GM19351 (cell line): ENCODE results near the gene THADA.
"Not testable (repeated sequence)": the region's sequence is repeated elsewhere in the genome, so short reads cannot be mapped to it uniquely, and the experiment has no call there.

Experiments
- ATAC-seq: cut with Tn5 transposase; IDR thresholded peaks from one replicate; pipeline ENCODE4 v1.9.1; 2021; ENCODE audit warnings: mild to moderate bottlenecking, moderate library complexity; ENCODE audit not compliant: unreplicated experiment

The THADA gene

GRCh38 chr2:43288417-43289305 is 307.2 kb downstream of the THADA start:
- no peak for ATAC-seq

GRCh38 chr2:43285987-43286386 is 309.9 kb downstream of the THADA start:
- no peak for ATAC-seq

GRCh38 chr2:43284967-43285366 is 310.9 kb downstream of the THADA start:
- no peak for ATAC-seq

DNA sequence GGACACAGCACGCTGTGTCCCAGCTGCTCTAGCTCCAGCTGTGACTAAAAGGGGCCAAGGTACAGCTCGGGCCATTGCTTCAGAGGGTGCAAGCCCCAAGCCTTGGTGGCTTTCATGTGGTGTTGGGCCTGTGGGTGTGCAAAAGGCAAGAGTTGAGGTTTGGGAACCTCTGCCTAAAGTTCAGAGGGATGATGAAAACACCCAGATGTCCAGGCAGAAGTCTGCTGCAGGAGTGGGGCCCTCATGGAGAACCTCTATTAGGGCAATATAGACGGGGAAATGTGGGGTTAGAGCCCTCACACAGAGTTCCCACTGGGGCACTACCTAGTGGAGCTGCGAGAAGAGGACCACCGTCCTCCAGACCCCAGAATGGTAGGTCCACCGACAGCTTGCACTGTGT is 311.5 kb downstream of the THADA start:
- ATAC-seq, result not testable (repeated sequence)

GRCh38 chr2:43280994-43281393 is 314.8 kb downstream of the THADA start:
- ATAC-seq, result no peak

DNA sequence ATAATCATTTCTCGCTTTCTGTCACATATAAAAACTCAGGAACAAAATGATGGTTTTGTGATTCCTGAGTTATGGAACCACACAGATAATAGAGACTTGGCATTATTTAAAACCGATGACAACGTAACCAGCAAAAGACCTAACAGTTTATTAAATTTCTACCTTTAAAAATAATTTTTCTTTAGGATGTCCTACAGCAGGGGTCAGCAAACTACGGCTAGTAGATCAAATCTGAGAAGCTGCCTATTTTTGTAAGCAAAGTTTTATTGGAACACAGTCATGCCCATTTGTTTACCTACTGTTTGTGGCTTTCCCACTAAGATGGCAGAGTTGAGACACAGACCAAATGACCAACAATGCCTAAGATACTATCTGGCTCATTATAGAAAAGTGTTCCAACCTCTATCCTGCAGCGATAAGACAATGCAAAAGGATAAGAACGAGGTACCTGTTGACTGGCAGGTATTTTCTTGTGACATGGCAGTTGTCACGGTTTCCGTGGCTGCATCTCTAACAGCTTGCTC is 316.5 kb downstream of the THADA start:
- no peak for ATAC-seq

DNA sequence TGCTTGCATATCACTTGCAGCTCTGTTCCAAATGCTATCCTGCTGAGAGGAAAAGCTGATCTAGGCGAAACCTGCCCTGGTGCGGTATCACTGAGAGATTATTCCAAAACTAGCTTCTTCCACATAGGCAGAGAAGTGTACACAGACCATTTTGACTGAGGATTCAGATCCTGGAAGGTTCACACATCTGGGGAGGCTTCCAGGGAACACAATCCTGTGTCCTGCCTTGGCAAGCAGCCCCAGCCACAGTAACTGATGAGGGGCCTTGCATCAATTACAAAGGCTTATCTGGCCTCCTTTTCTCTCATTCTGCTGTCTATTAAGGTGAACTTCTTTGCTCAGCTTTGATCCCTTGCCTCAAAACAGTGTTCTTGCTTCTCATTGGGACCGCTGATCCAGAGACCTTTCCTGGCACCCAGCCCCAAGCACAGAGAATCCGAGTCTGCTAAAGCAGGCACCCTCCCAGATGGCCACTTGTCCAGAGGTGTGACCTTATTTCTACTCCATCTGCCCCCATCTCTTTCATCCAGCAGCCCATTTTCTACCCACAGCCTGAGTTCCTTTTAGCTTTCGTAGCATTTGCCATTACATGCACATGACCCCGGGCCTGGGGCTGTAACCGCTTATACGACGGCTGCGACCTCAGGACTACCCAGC is 317.1 kb downstream of the THADA start:
- no peak for ATAC-seq

DNA sequence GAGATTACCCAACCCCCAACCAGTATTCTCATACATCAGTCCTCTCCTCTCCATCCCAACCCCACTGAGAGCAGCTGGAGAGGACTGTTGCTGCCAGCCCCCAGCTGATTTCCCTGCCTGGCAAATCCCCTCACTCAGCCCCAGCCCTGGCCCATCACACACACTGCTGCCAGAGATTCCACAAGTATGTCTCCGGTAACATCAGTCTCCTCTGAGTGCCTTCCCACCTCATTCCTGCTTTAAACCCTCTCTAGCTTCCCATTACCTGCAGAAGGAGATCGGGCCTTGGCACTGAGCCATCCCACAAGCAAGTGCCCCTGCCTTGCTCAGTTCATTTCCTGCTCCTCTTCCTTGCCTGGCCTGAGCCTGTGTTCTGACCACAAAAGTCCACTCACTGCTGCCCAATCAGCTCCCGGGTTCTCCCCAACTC is 318.9 kb downstream of the THADA start:
- no peak for ATAC-seq

DNA sequence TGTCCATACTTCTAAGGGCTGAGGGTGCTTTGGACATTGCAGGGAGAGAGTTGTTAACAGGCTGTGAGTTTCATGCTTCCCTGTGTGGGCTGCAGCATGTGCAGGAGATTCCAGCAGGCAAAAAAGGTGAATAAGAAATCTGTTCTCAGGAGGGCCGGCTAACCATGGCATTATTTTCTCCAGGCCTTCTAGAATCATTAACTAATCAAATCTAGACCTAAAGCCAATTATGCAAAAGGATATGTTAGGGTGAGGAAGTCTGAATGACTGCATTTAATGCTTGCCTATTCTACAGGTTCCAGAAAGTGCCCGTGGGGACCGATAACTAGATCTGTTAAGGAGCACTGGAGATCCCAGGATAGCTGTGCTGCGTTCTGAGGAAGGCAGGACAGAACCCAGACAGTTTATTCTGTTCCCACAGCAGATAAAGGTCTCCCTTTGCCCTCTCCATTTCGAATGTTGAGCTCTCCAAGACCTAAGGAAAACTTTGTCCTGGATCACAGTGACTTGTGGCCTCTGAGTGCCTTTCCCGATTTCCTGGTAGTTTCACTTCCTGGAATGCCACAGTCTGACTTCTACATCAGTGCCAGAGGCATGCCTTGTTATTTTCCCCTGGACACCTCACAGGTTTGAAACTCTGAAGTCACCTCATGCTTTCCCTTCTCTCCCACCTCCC is 319.4 kb downstream of the THADA start:
- no peak for ATAC-seq

DNA sequence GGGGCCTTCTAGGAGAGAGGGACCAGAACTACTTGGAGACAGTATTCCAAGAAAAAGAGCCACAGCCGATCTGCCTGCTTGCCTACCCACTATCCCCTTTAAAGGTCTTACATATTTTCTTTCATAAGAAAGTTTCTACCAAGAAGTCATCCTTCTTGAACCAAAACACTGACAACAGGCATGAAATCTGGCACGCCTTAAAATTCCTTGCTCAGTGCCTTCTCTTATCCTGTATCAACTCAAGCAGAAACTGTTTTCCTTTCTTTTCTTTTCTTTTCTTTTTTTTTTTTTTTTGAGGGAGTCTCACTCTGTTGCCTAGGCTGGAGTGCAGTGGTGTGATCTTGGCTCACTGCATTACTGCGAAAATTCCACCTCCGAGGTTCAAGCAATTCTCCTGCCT is 321.1 kb downstream of the THADA start:
- ATAC-seq, result no peak

DNA sequence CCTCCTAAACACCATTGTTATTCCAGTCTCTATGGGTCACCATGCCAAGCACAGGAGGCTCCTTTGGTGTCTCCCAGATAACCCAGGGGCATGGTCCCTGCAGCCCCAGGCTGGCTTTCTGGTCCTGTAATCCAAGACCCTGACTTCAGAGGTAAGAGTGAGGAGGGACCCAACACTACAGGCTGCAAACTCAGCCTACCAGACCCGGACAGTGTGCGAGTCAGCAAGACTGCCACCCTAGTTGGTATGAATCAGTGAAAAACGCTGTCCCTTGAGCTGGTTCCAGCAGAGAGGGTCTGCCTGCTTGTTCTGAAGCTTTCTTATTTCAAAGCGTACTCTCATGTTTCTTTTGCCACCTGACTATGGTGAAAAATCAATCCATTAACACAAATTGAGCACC is 321.8 kb downstream of the THADA start:
- ATAC-seq, result no peak

- ATAC-seq, result peak; percentile 90
These were observed 322.3 kb downstream of the THADA start for GRCh38 chr2:43273529-43273928.

- ATAC-seq, result no peak
These were observed 324.8 kb downstream of the THADA start for GRCh38 chr2:43270930-43271615.

- no peak for ATAC-seq
These were observed 325.4 kb downstream of the THADA start for GRCh38 chr2:43270461-43270860.

DNA sequence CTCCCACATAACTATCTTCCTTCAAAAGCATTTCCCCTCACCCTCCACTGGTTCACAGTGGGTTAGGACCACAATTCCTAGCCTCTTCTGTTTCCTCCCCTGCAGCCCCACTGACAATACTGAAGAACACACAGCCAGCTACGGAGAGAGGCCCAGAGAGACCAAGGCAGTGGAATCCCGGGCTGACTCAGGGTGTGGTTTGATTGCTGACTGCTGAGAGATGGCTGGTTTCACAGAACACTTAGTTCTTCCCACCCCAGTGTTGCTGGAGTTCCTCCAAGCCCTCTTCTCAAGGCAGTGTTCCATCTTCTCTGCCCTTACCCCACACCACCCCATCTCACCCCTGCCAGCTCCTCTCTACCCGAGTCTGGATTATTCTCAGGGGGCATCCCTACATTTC is 326.1 kb downstream of the THADA start:
- no peak for ATAC-seq

DNA sequence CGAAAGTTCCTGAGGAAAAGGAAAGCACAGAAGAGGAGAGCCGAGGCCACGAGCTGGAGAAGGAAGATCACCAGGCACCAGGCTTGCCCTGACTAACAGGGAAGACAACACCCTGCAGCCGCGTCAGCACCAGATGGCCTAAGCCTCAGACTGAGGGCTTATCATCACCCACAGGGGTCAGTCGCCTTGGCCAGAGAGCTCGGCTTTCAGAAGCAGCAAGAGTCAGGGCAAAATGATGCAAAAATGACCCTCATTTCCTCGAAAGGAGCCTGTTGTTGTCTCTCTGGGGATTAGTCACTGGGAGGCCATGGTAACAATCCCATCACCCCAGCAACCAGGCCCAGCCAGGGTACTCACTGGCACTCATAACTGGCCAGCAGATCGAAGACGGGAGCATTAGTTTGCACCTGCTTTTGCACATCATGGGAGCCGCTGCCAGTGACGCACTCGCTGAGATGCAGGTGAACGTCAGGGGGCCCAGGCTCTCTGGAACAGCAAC is 326.7 kb downstream of the THADA start:
- no peak for ATAC-seq

DNA sequence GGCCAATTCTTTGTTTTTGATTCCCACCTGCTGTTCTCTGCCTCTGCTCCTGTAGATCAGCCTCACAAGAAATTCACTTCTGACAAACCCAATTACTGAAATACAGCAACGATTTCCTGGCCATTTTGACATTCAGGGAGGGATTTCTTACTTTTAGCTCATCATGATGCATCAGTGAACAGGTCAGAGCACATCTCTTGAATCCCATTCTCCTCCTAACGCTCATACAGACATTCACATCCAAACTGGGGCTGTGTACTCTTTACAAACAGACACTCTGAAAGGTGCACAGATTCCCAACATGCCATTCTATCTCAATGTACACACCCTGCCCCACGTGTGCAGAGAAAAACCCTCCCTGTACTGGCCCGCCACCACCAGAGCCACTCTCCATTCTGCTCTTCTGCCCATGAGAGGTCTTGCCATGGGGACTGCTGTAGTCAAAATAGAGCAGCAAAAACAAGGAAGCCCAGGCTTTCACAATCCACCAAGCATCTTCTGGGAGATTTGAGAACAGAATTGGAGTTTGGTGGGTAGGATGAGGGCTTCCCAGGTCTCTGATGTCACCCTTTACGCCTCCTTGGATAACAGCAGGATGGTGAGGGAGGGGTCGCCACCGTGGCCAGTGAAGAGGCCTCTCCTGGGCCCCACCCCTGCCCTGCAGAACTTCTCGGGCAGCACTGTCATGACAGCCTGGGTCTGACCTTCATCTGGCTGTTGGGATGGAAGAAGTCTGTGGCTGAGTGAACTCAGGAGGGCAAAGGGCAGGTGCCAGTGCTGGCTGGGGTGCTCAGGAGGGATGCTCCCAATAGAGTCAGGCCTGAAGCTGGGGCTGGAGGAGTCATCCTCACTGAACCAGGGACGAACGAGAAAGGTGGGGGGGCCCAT is 327.5 kb downstream of the THADA start:
- no peak for ATAC-seq

DNA sequence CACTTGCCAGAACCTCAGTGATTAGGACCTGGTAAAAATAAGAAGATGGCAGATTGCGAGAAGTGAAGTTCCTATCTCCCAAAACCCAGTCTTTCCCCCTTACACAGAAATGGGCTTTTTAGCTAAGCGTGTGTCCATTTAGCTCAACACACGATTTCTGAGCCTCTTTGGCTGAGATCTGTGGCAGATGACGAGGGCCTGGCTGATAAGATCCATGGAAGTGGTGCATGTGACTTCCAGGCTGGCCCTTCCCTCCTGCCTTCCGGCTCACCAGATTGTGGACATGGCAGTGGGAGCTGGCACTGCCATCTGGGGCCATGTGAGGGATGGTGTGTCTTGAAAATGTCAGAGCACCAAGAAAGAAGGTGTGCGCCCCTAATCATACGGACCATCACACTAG is 328.5 kb downstream of the THADA start:
- ATAC-seq, result no peak

DNA sequence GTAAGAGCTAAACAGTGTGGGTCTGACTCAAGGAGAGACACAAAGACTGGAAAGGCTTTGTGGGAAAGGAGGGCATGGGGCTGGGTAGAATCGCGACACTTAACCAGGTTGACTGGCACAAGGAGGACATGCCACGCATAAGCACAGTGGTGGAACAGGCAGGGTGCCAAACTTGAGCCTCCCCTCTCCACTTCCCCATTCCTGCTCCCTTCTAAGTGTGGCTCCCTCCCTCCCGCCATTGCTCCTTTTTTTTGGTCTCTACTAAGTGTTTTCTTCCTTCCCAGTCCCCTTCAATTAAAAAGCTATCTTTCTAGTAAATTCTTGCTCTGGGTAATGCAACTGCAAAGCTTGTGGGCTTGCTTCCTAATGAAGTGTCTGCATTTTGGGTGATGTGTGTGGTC is 329.1 kb downstream of the THADA start:
- no peak for ATAC-seq

DNA sequence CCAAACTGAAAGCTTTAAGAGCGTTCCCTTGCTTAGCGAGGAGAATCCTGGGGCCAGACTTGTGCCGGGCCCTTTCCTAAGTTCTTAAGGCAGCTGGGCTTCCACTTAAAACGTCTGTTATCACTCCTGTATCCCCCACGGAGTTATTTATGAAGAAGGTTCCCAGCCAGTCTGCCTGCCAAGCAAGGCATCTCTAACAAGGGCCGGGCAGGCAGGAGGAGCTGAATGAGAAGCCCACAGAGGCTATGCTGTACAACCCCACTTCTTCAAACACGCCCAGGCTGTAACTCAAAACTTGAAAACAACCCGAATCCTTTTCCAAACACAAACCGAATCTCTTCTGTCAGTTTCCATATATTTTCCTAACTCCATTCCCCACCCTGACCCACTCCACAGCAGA is 330.4 kb downstream of the THADA start:
- ATAC-seq, result no peak
